Right atrium auricular region (tissue), 2 donors: Measurements from ENCODE around the gene WASF2. TPM values are rescaled to one million over a fixed set of nuclear protein-coding genes. Genes with fewer than 3 reads are reported as not detected.

ENCODE experiments used
- DNase-seq: peaks from one replicate; pipeline ENCODE4 v3.0.0-alpha.2; 2019; ENCODE audit warnings: low spot score
- H3K27ac ChIP-seq, 2 donors: fragments of 200-600 bp; sonication (generic); 1 replicate in 1 of 2; 2 replicates in 1 of 2; pipeline ENCODE4 v1.5.1; 2016 to 2019
- H3K27me3 ChIP-seq, 2 donors: fragments of 200-600 bp; sonication (generic); one replicate each; pipeline versions ENCODE4 v1.5.1 to v1.6.0; 2017 to 2019
- H3K36me3 ChIP-seq: fragments of 200-600 bp; sonication (generic); one replicate; pipeline ENCODE4 v1.5.1; 2016
- H3K4me1 ChIP-seq, 2 donors: fragments of 200-600 bp; sonication (generic); one replicate each; pipeline versions ENCODE4 v1.5.1 to v1.6.0; 2017 to 2019
- H3K4me3 ChIP-seq, 2 donors: fragments of 200-600 bp; sonication (generic); 1 replicate in 1 of 2; 2 replicates in 1 of 2; pipeline ENCODE4 v1.5.1; 2017 to 2019; ENCODE audit warnings: mild to moderate bottlenecking in 1 of 2, moderate library complexity in 1 of 2
- H3K9me3 ChIP-seq, 2 donors: fragments of 200-600 bp; sonication (generic); one replicate each; pipeline ENCODE4 v1.5.1; 2019
- total RNA-seq, 2 donors: library from RNA; depleted of rRNA; stranded (reverse); fragments of >200 nt; gene quantifications; one replicate each; pipeline ENCODE4 v1.1.0, GENCODE V29; 2016
- TF ChIP-seq, protein P1 (sequence below), 2 donors: fragments of 200-600 bp; sonication (generic); IDR thresholded peaks; one replicate each; pipeline ENCODE4 v1.5.1; 2019; ENCODE audit warnings: antibody characterized with exemption in 2 of 2

WASF2 gene
- total RNA-seq, 2 donors from 2014 or later = 20.7 to 49.0 TPM

DNA sequence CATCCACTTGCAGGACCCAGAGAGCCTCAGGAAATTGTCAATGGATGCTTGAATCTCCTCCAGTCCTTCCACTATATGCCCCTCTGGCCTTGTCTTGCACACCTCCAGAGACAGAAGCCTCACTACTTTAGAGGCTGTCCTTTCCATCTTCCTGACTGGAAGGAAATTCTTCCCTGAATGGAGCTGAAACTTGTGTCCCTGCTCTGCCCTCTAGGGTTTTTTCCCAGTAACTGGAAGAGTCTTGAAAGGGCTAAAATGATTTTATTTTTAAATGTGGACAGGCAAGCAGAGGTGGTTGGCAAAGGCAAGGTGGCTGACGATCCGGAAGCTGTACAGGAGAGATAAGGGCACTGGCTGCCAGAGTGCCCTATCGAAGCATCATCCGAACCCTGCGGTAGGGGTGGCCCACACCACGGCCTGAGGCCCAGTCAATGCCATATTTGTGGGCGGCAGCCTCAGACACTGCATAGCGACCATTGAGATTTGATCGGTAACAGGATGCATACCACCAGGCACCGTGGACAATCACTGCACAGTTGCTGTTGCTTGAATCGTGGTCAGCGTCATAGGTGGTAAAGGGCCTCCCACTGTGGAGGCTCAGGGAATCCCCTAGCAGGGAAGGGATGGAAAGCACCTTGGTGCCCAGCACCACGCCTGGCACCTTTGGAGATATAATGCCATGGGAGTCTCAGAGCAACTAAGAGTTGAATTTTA is 120.9 kb downstream of the WASF2 start:
- TF ChIP-seq, protein P1, sequence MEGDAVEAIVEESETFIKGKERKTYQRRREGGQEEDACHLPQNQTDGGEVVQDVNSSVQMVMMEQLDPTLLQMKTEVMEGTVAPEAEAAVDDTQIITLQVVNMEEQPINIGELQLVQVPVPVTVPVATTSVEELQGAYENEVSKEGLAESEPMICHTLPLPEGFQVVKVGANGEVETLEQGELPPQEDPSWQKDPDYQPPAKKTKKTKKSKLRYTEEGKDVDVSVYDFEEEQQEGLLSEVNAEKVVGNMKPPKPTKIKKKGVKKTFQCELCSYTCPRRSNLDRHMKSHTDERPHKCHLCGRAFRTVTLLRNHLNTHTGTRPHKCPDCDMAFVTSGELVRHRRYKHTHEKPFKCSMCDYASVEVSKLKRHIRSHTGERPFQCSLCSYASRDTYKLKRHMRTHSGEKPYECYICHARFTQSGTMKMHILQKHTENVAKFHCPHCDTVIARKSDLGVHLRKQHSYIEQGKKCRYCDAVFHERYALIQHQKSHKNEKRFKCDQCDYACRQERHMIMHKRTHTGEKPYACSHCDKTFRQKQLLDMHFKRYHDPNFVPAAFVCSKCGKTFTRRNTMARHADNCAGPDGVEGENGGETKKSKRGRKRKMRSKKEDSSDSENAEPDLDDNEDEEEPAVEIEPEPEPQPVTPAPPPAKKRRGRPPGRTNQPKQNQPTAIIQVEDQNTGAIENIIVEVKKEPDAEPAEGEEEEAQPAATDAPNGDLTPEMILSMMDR (IDR thresholded peaks at IDR 0.05) = peak in 1 of 2 donors; percentile 41
- Histone ChIP-seq H3K4me3 (no peak overlapping the region), H3K9me3 (no peaks in the 10 kb centered on the region), H3K4me1 (peaks cover 0 to 40% of the 10 kb centered on the region in 2 donors), H3K36me3 (peaks cover 8% of the 10 kb centered on the region), H3K27me3 (no peaks in the 10 kb centered on the region), H3K27ac (peak overlapping the region; percentile 11 to 39)
- no peak for DNase-seq

DNA sequence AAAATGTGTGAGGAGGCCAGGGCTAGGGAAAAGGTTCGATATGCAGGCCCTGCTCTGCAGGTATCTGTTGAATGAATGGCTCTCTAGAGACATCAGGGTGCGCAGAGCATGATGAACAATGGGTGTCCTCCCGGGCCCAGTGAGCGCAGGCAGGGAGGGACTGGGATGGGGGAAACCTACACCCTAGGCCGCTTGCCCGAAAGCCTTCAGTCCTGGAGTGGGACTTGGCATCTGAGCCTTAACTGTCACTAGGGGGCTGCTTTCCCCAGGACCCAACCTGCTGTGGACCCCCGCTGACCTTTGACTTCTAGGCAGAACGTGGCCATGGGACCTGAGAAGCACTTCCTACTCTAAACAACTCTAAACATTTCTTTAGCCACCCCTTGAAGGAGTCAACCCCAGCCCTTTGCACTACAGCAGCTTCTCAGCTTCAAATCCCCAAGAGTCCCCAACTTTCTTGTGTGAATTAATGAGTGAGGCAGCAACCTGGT is 122.8 kb downstream of the WASF2 start:
- Histone ChIP-seq H3K9me3 (no peaks in the 10 kb centered on the region), H3K27me3 (no peaks in the 10 kb centered on the region), H3K4me3 (peak overlapping the region; percentile 72 to 79), H3K27ac (peak overlapping the region; percentile 99), H3K36me3 (peaks cover 27% of the 10 kb centered on the region), H3K4me1 (peaks cover 0 to 44% of the 10 kb centered on the region in 2 donors)
- TF ChIP-seq, protein P1 (IDR thresholded peaks at IDR 0.05) = no peak
- DNase-seq = no peak

DNA sequence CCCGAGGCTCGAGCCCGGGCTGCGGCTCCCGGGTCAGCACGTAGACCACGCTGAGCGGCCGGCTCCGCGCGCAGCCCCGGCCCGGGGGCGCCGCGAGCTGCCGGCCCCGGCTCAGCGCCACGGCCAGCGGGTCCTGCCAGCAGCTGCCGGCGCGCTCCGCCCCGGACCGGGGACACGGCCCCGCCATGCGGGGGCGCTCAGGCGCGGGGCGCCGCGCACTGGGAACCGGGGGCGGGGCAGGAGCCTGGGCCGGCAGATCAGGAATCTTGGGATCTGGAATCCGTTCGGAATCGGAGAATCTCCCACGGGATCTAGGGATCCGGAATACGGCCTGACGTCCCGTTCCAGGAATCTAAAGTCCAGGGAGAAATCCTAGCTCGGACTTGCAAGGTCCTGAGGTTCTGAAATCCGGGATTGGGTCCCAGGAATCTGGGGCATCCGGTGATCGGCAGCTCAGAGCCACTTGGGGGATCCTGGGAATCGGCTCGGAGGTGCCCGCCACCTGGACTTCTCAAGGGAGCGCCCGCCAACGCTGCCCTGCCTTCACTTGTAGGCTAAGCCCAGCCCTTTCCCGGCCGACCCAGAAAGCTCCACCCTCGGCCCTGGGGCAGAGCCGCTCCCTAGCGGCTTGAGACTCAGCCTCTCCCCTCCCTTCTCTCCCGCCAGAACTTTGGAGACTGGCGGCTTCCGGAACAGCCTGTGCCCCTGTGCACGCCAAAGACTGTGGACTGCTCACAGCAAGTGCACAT is 123.4 kb downstream of the WASF2 start, which contains the start of gene MAP3K6:
MAP3K6 (minus strand) TSS at position 551 of the 749 bp plus-strand sequence; CDS start at position 187, 364 bp downstream.
- Histone ChIP-seq H3K9me3 (no peaks in the 10 kb centered on the region), H3K36me3 (peaks cover 33% of the 10 kb centered on the region), H3K4me1 (peaks cover 0 to 44% of the 10 kb centered on the region in 2 donors), H3K4me3 (peak within 1 kb of the TSS; percentile 72 to 79), H3K27ac (peak within 1 kb of the TSS; percentile 99), H3K27me3 (no peaks in the 10 kb centered on the region)
- TF ChIP-seq, protein P1 (IDR thresholded peaks at IDR 0.05) = peak in 1 of 2 donors; percentile 51
- peak; percentile 95 for DNase-seq

DNA sequence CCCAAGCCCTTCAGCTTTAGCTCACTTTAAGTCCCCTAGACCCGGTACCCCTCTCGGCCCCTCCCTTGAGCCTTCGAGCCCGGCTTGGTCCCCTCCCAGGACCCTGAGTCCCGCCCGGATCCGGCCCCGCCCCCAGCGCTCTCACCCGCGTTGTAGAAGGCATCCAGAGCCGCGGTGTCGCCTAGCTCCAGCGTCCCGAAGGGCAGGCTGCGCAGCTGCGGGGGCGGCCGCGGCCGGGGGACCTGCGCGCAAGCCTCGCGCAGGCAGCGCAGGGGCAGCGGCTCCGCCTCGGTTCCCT is 123.9 kb downstream of the WASF2 start:
- peaks cover 0 to 44% of the 10 kb centered on the region in 2 donors for H3K4me1 ChIP-seq
- H3K27ac ChIP-seq = peak overlapping the region; percentile 99
- TF ChIP-seq, protein P1 (IDR thresholded peaks at IDR 0.05) = no peak
- peak overlapping the region; percentile 72 to 79 for H3K4me3 ChIP-seq
- no peaks in the 10 kb centered on the region for H3K27me3 ChIP-seq
- no peaks in the 10 kb centered on the region for H3K9me3 ChIP-seq
- H3K36me3 ChIP-seq = peaks cover 38% of the 10 kb centered on the region
- peak; percentile 88 for DNase-seq

DNA sequence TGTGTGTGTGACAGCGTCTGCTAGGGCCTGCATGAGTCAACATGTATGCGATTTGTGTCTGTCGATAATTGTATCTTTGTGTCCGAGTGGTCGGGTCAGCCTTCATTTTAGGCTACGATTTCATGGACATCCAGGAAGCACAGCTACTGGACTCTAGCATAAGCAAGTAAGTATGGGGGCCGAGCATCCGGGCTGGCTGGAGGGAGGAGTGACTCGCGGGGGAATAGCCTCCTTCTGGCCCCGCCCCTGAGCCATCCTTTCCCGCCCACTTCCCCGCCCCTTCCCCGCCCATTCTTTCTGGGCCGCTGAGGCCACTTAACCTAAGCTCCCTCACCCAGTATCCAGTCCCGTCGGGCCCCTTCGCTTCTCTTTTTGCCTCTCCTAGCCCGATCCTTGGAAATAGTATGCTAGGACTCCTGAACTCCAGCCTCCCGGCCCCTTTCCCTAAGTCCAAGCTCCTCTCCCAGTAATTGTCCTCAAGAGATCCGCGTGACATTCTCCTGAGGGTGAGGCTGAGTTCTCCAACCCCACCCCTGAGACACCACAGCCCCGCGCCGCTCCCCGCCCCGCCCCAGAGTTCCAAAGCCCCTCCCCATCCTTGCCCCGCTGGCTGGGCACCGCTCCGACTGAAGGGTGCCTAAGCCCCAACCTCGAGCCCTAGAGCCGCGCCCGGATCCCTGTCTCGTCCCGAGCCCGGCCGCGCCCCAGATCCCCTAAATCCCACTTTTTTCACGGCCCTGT is 124.4 kb downstream of the WASF2 start:
- Histone ChIP-seq H3K27ac (peak overlapping the region; percentile 99), H3K9me3 (no peaks in the 10 kb centered on the region), H3K27me3 (no peaks in the 10 kb centered on the region), H3K36me3 (peaks cover 43% of the 10 kb centered on the region), H3K4me3 (peak overlapping the region; percentile 72 to 79), H3K4me1 (peaks cover 0 to 44% of the 10 kb centered on the region in 2 donors)
- TF ChIP-seq, protein P1 (IDR thresholded peaks at IDR 0.05) = peak in 1 of 2 donors; percentile 3
- DNase-seq = peak; percentile 94
